HCT116 (cell line): Measurements from ENCODE around the gene ANO2. TPM values are rescaled to one million over a fixed set of nuclear protein-coding genes. Genes with fewer than 3 reads are reported as not detected.
A peak's percentile ranks its signal among the peaks of the same experiment; 100 is the strongest.

Source experiments
- ATAC-seq: fragments of 200-7000 bp; cut with Tn5 transposase; 2 replicates; pipeline ENCODE4 v1.9.1; 2020; ENCODE audit warnings: mild to moderate bottlenecking, moderate library complexity
- BruUV-seq: library from RNA; stranded (reverse); fragments of 400-500 nt; replicated peaks from 2 replicates; lab custom pipeline; 2021; lab: Mats Ljungman, UMichigan
- CTCF ChIA-PET: fragments of 300-600 bp; sonication (Branson Sonifier 250); formaldehyde crosslinking; loops from one replicate; lab custom pipeline; 2021; ENCODE audit warnings: antibody characterized with exemption; lab: Charles Lee
- POLR2A ChIA-PET: fragments of 300-600, 350-600 bp; sonication (Branson Sonifier 250); formaldehyde crosslinking; loops from one replicate; lab custom pipeline; 2021; ENCODE audit warnings: antibody characterized with exemption; lab: Charles Lee
- RAD21 ChIA-PET, 2 experiments: fragments of 300-600 bp; sonication (Branson Sonifier 250); formaldehyde crosslinking; loops; one replicate each; lab custom pipeline; 2023; ENCODE audit warnings: low total read pairs in 2 of 2; ENCODE audit not compliant: uncharacterized antibody in 2 of 2, unreplicated experiment in 2 of 2, low non-redundant PET in 1 of 2; lab: Charles Lee
- DNase-seq: peaks from one replicate; pipeline ENCODE4 v3.0.0-alpha.2; 2010; ENCODE audit warnings: low read depth, low spot score
- H2AFZ ChIP-seq: fragments of 200-600 bp; shearing (Covaris generic), sonication (generic); 2 replicates; pipeline ENCODE4 v1.6.1; 2017; ENCODE audit warnings: low read depth, mixed run types, mixed read lengths, antibody characterized with exemption, low read length; ENCODE audit not compliant: poor library complexity, severe bottlenecking
- H3K27ac ChIP-seq: 2 replicates; pipeline ENCODE4 v1.5.1; 2012; ENCODE audit warnings: low read depth, low read length
- H3K27me3 ChIP-seq: fragments of 200-600 bp; sonication (generic); 2 replicates; pipeline ENCODE4 v1.6.1; 2016; ENCODE audit warnings: mixed run types, low read length, mixed read lengths; ENCODE audit not compliant: insufficient read depth
- H3K36me3 ChIP-seq, 2 experiments: fragments of 200-500 bp in 1 of 2; fragments of 200-600 bp in 1 of 2; sonication (Bioruptor generic) in 1 of 2; sonication (generic) in 1 of 2; 2 replicates each; pipeline versions ENCODE4 v1.5.1 to v1.6.1; 2014 to 2016; ENCODE audit warnings: low read length in 2 of 2, inconsistent platforms in 1 of 2, mixed read lengths in 1 of 2, mixed run types in 1 of 2; ENCODE audit not compliant: insufficient read depth in 2 of 2, control insufficient read depth in 1 of 2
- H3K4me1 ChIP-seq, 2 experiments: fragments of 200-600 bp in 1 of 2; sonication (generic) in 1 of 2; 2 replicates each; pipeline versions ENCODE4 v1.5.1 to v1.6.1; 2012 to 2017; ENCODE audit warnings: low read length in 2 of 2, inconsistent platforms in 1 of 2, mild to moderate bottlenecking in 1 of 2, mixed read lengths in 1 of 2, mixed run types in 1 of 2, moderate library complexity in 1 of 2; ENCODE audit not compliant: insufficient read depth in 2 of 2, control insufficient read depth in 1 of 2
- H3K4me2 ChIP-seq: fragments of 200-600 bp; sonication (generic); 2 replicates; pipeline ENCODE4 v1.6.1; 2017; ENCODE audit warnings: mixed run types, low read length, mixed read lengths
- H3K4me3 ChIP-seq, 2 experiments: fragments of 200-600 bp in 1 of 2; sonication (generic) in 1 of 2; replicated peaks in 1 of 2; 2 replicates each; pipeline ENCODE4 v1.5.1; 2011 to 2016; ENCODE audit warnings: low read length in 2 of 2, control low read depth in 1 of 2, low read depth in 1 of 2, mild to moderate bottlenecking in 1 of 2, mixed read lengths in 1 of 2, mixed run types in 1 of 2
- H3K79me2 ChIP-seq: fragments of 200-600 bp; sonication (generic); 2 replicates; pipeline ENCODE4 v1.6.1; 2017; ENCODE audit warnings: mild to moderate bottlenecking, mixed run types, low read length, moderate library complexity, mixed read lengths; ENCODE audit not compliant: insufficient read depth
- H3K9ac ChIP-seq: fragments of 200-600 bp; sonication (generic); 2 replicates; pipeline ENCODE4 v1.6.1; 2016; ENCODE audit warnings: low read length, mixed read lengths
- H3K9me2 ChIP-seq: fragments of 200-600 bp; sonication (generic), shearing (Covaris generic); 2 replicates; pipeline ENCODE4 v1.6.1; 2017; ENCODE audit warnings: mixed run types, mild to moderate bottlenecking, moderate library complexity; ENCODE audit not compliant: insufficient read depth
- H3K9me3 ChIP-seq, 2 experiments: fragments of 200-500 bp in 1 of 2; fragments of 200-600 bp in 1 of 2; sonication (Bioruptor generic) in 1 of 2; sonication (generic) in 1 of 2; 2 replicates each; pipeline ENCODE4 v1.6.1; 2014 to 2017; ENCODE audit warnings: low read length in 2 of 2, mixed read lengths in 2 of 2, inconsistent platforms in 1 of 2, low read depth in 1 of 2, mild to moderate bottlenecking in 1 of 2, mixed run types in 1 of 2, moderate library complexity in 1 of 2; ENCODE audit not compliant: control insufficient read depth in 1 of 2, insufficient read depth in 1 of 2
- H4K20me1 ChIP-seq: fragments of 200-600 bp; sonication (generic), shearing (Covaris generic); 2 replicates; pipeline ENCODE4 v1.6.1; 2017; ENCODE audit warnings: mixed run types, mild to moderate bottlenecking, moderate library complexity; ENCODE audit not compliant: insufficient read depth
- ATF3 ChIP-seq: IDR thresholded peaks from 2 replicates; pipeline ENCODE4 v1.6.1; 2012
- CEBPB ChIP-seq: IDR thresholded peaks from 2 replicates; pipeline ENCODE4 v1.6.1; 2012; ENCODE audit warnings: low read depth
- EGR1 ChIP-seq: IDR thresholded peaks from 2 replicates; pipeline ENCODE4 v1.6.1; 2012; ENCODE audit warnings: low read depth
- ELF1 ChIP-seq: IDR thresholded peaks from 2 replicates; pipeline ENCODE4 v1.6.1; 2012; ENCODE audit warnings: low read depth, borderline replicate concordance
- EZH2phosphoT487 ChIP-seq: fragments of 200-600 bp; IDR thresholded peaks from 2 replicates; pipeline ENCODE4 v1.6.1; 2018; ENCODE audit warnings: antibody characterized with exemption, borderline replicate concordance
- JUND ChIP-seq: IDR thresholded peaks from 2 replicates; pipeline ENCODE4 v1.6.1; 2012
- POLR2A ChIP-seq: IDR thresholded peaks from 2 replicates; pipeline ENCODE4 v1.7.0; 2011; ENCODE audit warnings: borderline replicate concordance; ENCODE audit not compliant: insufficient read depth, insufficient read length; ENCODE audit errors: extremely low read depth
- RAD21 ChIP-seq: IDR thresholded peaks from 2 replicates; pipeline ENCODE4 v1.6.1; 2012; ENCODE audit warnings: low read depth, mild to moderate bottlenecking
- REST ChIP-seq: IDR thresholded peaks from 2 replicates; pipeline ENCODE4 v1.6.1; 2012; ENCODE audit warnings: low read depth
- SIN3A ChIP-seq: IDR thresholded peaks from 2 replicates; pipeline ENCODE4 v1.6.1; 2012; ENCODE audit warnings: low read depth
- SP1 ChIP-seq: IDR thresholded peaks from 2 replicates; pipeline ENCODE4 v1.6.1; 2012; ENCODE audit warnings: low read depth
- SRF ChIP-seq: IDR thresholded peaks from 2 replicates; pipeline ENCODE4 v1.6.1; 2012; ENCODE audit warnings: low read depth
- TCF7L2 ChIP-seq: IDR thresholded peaks from 2 replicates; pipeline ENCODE4 v1.7.0; 2011; ENCODE audit warnings: borderline replicate concordance, inconsistent platforms; ENCODE audit not compliant: insufficient read depth, insufficient read length; ENCODE audit errors: extremely low read depth
- YY1 ChIP-seq: IDR thresholded peaks from 2 replicates; pipeline ENCODE4 v1.6.1; 2011; ENCODE audit warnings: low read length, low read depth, moderate library complexity, mild to moderate bottlenecking; ENCODE audit not compliant: insufficient replicate concordance; ENCODE audit errors: extremely low read depth
- ZFX ChIP-seq: fragments of 450-650 bp; IDR thresholded peaks from 2 replicates; pipeline ENCODE4 v1.6.1; 2017
- ZNF274 ChIP-seq: fragments of 200-500 bp; sonication (Bioruptor generic); IDR thresholded peaks from 2 replicates; pipeline ENCODE4 v1.6.1; 2014; ENCODE audit warnings: mild to moderate bottlenecking, low read depth, low read length, inconsistent platforms
- intact Hi-C: fragments of 100-400 bp; cut with micrococcal nuclease; formaldehyde crosslinking; loops from 2 replicates; pipeline ENCODE4 v1.10.0; 2022
- total RNA-seq: library from RNA; stranded (reverse); gene quantifications from one replicate; pipeline ENCODE4 v1.2.1, GENCODE V29; 2021; ENCODE audit not compliant: unreplicated experiment
- TF ChIP-seq, protein P1 (sequence below): IDR thresholded peaks from 2 replicates; pipeline ENCODE4 v1.6.1; 2012
- TF ChIP-seq, protein P2 (sequence below), 3 experiments: fragments of 200-600 bp in 1 of 3; sonication (generic) in 1 of 3; IDR thresholded peaks in 2 of 3; conservative IDR thresholded peaks in 1 of 3; 2 replicates each; pipeline ENCODE4 v1.5.1; 2012 to 2017; ENCODE audit warnings: low read depth in 2 of 3, low read length in 2 of 3, antibody characterized with exemption in 1 of 3, borderline replicate concordance in 1 of 3, control low read depth in 1 of 3, mild to moderate bottlenecking in 1 of 3, mixed read lengths in 1 of 3, mixed run types in 1 of 3, moderate library complexity in 1 of 3; ENCODE audit not compliant: insufficient read depth in 1 of 3

ANO2 gene
- total RNA-seq, 1 experiment from 2014 or later, result not detected

GRCh38 chr12:5914387-5915149, 30.5 kb downstream of the ANO2 start (continued):
- TF ChIP-seq JUND (no peak), SRF (no peak), EZH2phosphoT487 (no peak), ATF3 (no peak), SIN3A (no peak)
- TF ChIP-seq, protein P1, sequence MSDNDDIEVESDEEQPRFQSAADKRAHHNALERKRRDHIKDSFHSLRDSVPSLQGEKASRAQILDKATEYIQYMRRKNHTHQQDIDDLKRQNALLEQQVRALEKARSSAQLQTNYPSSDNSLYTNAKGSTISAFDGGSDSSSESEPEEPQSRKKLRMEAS, result no peak

GRCh38 chr12:5913387-5913786, 31.7 kb downstream of the ANO2 start:
- H3K4me2 ChIP-seq, result no peak overlapping the region
- no peaks in the 10 kb centered on the region for H3K9me2 ChIP-seq
- H3K9ac ChIP-seq, result no peak overlapping the region
- DNase-seq (no peak), ATAC-seq (0 out of 2 replicates have a peak, but pooled peaks have one; percentile 14)
- RAD21 ChIA-PET, result no interaction called here
- no peaks in the 10 kb centered on the region for H3K36me3 ChIP-seq
- no peaks in the 10 kb centered on the region for H3K9me3 ChIP-seq
- H3K4me1 ChIP-seq, result no peaks in the 10 kb centered on the region
- no peak overlapping the region for H2AFZ ChIP-seq
- H4K20me1 ChIP-seq, result no peaks in the 10 kb centered on the region
- POLR2A ChIA-PET, result no interaction called here
- intact Hi-C loops, result loop anchor here (1.0 kb wide), 1 partner anchor 127 kb away; no protein-coding TSS in a partner anchor
- no TSS peak for BruUV-seq
- H3K27me3 ChIP-seq, result peaks cover 25% of the 10 kb centered on the region; the same call in 1 of the 2 replicates
- no peaks in the 10 kb centered on the region for H3K79me2 ChIP-seq
- no peak overlapping the region for H3K27ac ChIP-seq
- no peak overlapping the region for H3K4me3 ChIP-seq
- CTCF ChIA-PET, result interaction anchor here (2.1 kb wide), 1 partner anchor 125 kb away, joined by 9 read pairs; no protein-coding TSS in a partner anchor
- TF ChIP-seq TCF7L2 (no peak), JUND (no peak), REST (no peak), EGR1 (no peak), SP1 (no peak), RAD21 (no peak), ATF3 (no peak), EZH2phosphoT487 (no peak), ZNF274 (no peak), YY1 (no peak), SIN3A (no peak), CEBPB (no peak), ZFX (no peak), ELF1 (no peak), POLR2A (no peak)
- TF ChIP-seq, protein P1, result no peak
- TF ChIP-seq, protein P2, sequence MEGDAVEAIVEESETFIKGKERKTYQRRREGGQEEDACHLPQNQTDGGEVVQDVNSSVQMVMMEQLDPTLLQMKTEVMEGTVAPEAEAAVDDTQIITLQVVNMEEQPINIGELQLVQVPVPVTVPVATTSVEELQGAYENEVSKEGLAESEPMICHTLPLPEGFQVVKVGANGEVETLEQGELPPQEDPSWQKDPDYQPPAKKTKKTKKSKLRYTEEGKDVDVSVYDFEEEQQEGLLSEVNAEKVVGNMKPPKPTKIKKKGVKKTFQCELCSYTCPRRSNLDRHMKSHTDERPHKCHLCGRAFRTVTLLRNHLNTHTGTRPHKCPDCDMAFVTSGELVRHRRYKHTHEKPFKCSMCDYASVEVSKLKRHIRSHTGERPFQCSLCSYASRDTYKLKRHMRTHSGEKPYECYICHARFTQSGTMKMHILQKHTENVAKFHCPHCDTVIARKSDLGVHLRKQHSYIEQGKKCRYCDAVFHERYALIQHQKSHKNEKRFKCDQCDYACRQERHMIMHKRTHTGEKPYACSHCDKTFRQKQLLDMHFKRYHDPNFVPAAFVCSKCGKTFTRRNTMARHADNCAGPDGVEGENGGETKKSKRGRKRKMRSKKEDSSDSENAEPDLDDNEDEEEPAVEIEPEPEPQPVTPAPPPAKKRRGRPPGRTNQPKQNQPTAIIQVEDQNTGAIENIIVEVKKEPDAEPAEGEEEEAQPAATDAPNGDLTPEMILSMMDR (IDR thresholded peaks at IDR 0.05 in 2 of 3, conservative IDR thresholded peaks at IDR 0.05 in 1 of 3; ENCODE audit: borderline replicate concordance in 1 of 3, insufficient read depth in 1 of 3, low read depth in 2 of 3, low read length in 2 of 3), result no peak
